GM12874 (cell line): Measurements from ENCODE around the gene PLXNA2.

Experiments
- CTCF ChIP-seq: IDR thresholded peaks from 2 replicates; pipeline ENCODE4 v1.5.1; 2011; ENCODE audit warnings: low read depth, mild to moderate bottlenecking, control low read depth, low read length, moderate library complexity; ENCODE audit not compliant: insufficient read depth

Gene PLXNA2

GRCh38 chr1:208264469-208265121, 20.4 kb upstream of the PLXNA2 start:
- TF ChIP-seq CTCF, result no peak

GRCh38 chr1:208261874-208262273, 17.7 kb upstream of the PLXNA2 start:
- no peak for TF ChIP-seq CTCF

GRCh38 chr1:208258277-208258676, 14.1 kb upstream of the PLXNA2 start:
- no peak for TF ChIP-seq CTCF

GRCh38 chr1:208257351-208257750, 13.2 kb upstream of the PLXNA2 start:
- TF ChIP-seq CTCF, result no peak

- no peak for TF ChIP-seq CTCF
Measured at GRCh38 chr1:208256556-208256955, 12.4 kb upstream of the PLXNA2 start.

GRCh38 chr1:208256091-208256490, 11.9 kb upstream of the PLXNA2 start:
- TF ChIP-seq CTCF, result no peak

- no peak for TF ChIP-seq CTCF
Measured at GRCh38 chr1:208254862-208255261, 10.7 kb upstream of the PLXNA2 start.

GRCh38 chr1:208254376-208254775, 10.2 kb upstream of the PLXNA2 start:
- TF ChIP-seq CTCF, result no peak
